ENCODE results near the gene PDXK. TPM values are rescaled to one million over a fixed set of nuclear protein-coding genes. Genes with fewer than 3 reads are reported as not detected.

The PDXK gene
- total and polyA plus RNA-seq, 2 of the 8 experiments (the other 6 are each of a cell fraction or from before 2014, with no cell fraction given): 78.0 to 112 TPM

GRCh38 chr21:43811262-43812105 is 92.6 kb downstream of the PDXK start (continued):
- TF ChIP-seq SP2 (IDR thresholded peaks at IDR 0.05; ENCODE audit: low read length): no peak
- no peak for TF ChIP-seq CHD7 (IDR thresholded peaks at IDR 0.05; ENCODE audit: insufficient replicate concordance, low read length)
- TF ChIP-seq BCL11A (IDR thresholded peaks at IDR 0.05; ENCODE audit: low read depth in 2 of 2, low read length in 2 of 2): no peak
- no peak for TF ChIP-seq CBX5 (IDR thresholded peaks at IDR 0.05; ENCODE audit: low read depth, low read length)
- TF ChIP-seq CTCF (IDR thresholded peaks at IDR 0.05; ENCODE audit: control extremely low read depth in 1 of 3, insufficient read depth in 1 of 3, low read depth in 1 of 3, low read length in 3 of 3): no peak
- TF ChIP-seq GTF2F1 (IDR thresholded peaks at IDR 0.05; ENCODE audit: borderline replicate concordance, low read depth, low read length): no peak
- no peak for TF ChIP-seq KDM4A (IDR thresholded peaks at IDR 0.05; ENCODE audit: low read depth, low read length, severe bottlenecking)

Data from H1 (cell line).